GM21619 (cell line): ENCODE data around the gene LPIN3.
A peak's percentile ranks its signal among the peaks of the same experiment; 100 is the strongest.
"Not testable (repeated sequence)": the region's sequence is repeated elsewhere in the genome, so short reads cannot be mapped to it uniquely, and the experiment has no call there.

Experiments used
- ATAC-seq: cut with Tn5 transposase; IDR thresholded peaks from one replicate; pipeline ENCODE4 v1.9.1; 2021; ENCODE audit not compliant: unreplicated experiment

The LPIN3 gene, protein sequence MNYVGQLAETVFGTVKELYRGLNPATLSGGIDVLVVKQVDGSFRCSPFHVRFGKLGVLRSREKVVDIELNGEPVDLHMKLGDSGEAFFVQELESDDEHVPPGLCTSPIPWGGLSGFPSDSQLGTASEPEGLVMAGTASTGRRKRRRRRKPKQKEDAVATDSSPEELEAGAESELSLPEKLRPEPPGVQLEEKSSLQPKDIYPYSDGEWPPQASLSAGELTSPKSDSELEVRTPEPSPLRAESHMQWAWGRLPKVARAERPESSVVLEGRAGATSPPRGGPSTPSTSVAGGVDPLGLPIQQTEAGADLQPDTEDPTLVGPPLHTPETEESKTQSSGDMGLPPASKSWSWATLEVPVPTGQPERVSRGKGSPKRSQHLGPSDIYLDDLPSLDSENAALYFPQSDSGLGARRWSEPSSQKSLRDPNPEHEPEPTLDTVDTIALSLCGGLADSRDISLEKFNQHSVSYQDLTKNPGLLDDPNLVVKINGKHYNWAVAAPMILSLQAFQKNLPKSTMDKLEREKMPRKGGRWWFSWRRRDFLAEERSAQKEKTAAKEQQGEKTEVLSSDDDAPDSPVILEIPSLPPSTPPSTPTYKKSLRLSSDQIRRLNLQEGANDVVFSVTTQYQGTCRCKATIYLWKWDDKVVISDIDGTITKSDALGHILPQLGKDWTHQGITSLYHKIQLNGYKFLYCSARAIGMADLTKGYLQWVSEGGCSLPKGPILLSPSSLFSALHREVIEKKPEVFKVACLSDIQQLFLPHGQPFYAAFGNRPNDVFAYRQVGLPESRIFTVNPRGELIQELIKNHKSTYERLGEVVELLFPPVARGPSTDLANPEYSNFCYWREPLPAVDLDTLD

DNA sequence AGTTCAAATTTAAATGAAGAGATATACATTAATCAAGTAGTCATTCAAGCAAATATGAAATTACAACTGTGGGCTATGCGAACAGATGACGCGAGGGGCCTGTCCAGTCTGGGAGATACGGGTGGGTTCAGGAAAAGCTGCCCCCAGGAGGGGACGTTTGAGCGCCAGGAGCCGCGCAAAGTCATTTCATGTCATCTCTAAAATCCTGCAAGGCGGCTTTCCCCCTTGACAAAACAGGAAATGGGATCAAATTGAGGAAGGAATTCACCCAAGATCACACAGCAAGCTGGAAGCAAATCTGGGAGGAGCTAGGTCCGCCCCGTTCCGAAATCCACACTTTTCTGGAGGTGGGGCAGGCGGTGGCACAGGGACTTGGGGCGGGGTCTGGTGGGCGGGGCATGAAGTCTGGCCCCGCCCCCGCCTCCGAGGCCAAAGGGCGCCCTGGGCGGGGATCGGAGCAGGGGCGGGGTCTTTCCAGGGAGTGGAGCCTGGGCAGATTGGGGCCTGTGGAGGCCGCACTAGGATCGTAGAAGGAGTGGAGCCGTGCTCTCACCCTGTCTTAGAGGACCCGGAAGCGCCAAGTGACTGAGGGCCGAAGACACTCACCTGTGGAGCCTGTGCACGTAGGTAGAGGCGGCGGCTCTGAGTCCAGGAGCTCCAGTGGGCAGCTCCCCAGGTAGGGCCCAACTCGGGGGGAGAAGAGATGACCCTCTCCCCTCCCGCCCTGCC is at the start of gene LPIN3:
LPIN3 (plus strand) TSS at position 495 of the 729 bp plus-strand sequence. CDS start 4,983 bp downstream, outside the sequence.
- peak; percentile 47 for ATAC-seq

DNA sequence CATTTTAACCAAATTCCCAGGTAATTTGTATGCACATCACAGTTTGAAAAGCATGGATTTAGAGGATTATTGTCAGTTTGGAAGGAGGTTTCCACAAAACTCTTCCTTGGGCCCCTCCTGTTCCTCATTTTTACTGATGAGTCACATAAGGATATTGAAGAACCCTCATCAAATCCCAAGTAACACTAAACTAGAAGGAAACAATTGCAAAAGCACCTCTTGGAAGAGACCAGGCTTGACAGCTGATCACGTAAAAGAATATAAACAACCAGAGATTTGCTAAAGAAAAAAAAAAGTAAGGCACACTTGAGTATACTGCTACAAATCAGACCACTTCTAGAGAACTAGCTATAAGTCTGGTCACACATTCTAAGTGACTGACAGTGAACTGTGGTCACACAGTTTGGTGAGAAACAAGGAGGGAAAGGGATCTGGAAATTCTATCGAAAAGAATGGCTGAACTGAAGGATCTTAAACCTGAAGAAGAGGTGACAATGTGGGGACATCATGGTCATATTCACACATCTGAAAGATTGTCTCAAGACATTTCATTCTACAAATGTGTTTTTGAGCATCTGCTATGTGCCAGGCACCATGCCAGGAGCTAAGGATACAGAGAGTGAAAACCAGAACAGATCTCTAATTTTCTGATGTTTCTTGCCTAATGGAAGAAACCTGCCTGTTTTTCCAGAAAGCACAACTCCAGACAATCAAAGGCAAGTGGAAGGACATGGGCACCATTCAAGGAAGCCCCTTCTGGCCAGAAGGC is 47.2 kb upstream of the LPIN3 start:
- ATAC-seq = no peak

DNA sequence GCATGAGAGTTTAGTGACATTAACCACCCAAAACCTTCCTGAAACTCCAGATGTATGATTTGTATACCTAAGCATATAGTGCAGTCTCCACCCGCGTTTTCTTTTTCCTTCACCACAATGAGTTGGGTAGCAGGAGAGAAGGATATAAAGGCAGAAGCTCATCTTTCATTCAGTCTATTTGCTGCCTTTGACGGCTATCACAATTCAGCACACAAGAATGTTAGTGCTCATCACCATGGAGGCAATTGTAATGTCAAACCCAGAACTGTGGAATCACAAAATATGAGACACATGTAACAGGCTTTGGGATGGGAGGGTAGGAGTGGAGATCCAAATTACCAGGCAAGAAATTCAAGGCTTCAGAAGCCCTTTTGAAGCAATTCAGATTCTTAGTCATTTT is 40.7 kb upstream of the LPIN3 start:
- no peak for ATAC-seq

DNA sequence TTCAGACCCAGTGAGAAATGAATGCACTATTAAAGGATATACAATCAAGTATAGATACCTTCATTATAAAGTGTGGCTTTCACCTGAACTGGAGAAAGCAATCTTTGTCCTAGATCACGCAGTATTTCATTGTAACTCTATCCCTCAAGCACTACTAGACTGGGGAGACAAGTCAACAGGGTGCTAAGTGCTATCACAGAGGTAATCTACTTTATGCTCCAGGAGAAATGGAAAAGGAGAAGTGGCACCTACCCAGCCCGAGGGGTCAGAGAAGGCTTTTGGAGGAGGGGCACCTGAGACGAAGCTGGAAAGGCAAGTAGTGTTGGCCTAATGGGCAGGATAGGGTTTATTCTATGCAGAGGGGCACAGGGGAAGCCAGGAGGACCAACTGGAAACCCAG is 40.2 kb upstream of the LPIN3 start:
- ATAC-seq = no peak

DNA sequence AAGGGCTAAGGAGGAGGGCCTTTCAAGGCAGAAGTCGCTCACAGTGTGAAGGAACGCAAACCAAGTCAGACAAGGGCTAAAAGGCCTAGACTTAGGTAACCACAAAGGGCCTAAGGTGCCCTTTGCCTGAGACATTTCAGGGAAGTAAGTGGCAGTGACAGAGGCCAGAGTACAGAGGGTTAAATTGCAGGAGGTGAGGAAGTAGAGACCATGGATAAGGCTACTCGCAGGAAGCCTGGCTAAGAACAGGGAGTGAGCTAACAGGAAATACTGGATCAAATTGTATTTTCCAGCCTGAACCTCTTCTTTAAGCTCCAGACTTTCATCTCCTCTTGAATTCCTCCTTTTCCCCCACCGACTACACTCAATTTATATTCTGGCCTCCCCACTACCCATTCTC is 39.7 kb upstream of the LPIN3 start:
- no peak for ATAC-seq

DNA sequence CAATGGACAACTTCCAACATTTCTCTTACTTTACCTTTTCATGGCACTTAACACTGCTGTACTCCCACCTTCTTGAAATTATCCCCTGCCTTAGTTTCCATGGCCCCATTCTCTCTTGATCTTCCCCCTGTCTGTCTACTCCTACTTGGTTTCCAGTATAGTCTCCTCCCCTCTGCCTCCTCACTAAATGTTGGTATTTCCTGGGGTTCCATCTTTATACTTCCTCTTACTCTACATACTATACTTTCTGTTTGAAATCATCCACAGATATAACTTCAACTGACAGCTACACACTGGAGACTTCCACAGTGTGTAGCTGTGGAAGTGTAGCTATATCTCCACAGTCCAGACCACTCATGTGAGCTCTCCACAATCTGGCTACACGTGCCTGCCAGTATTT is 36.6 kb upstream of the LPIN3 start:
- no peak for ATAC-seq

DNA sequence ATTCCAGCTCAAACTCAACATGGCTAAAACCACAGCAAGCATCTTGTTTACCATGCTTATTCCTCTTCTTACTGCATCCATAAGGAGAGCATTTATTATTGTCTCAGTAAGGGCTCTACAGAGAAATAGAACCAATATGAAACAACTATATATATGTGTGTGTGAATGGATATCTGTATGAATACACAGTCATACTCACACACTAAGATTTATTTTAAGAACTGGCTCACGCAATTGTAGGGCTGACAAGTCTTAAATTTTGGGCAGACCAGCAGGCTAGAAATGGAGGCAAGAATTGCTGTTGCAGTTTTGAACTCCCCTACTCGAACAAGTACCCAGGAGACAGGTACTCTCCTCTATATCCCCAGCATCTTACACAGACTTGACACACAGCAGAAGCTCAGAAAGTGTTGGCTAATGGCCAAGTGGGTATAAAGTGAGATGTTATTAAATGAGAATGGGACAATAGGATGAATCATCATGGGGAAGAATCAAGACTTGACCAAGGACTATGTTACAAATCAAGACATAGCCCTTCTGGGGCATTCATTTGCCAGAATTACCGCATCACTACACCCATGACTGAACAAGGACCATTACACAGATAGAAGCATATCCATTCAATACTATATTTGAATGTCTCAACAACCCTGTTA is 36.1 kb upstream of the LPIN3 start:
- ATAC-seq = no peak

DNA sequence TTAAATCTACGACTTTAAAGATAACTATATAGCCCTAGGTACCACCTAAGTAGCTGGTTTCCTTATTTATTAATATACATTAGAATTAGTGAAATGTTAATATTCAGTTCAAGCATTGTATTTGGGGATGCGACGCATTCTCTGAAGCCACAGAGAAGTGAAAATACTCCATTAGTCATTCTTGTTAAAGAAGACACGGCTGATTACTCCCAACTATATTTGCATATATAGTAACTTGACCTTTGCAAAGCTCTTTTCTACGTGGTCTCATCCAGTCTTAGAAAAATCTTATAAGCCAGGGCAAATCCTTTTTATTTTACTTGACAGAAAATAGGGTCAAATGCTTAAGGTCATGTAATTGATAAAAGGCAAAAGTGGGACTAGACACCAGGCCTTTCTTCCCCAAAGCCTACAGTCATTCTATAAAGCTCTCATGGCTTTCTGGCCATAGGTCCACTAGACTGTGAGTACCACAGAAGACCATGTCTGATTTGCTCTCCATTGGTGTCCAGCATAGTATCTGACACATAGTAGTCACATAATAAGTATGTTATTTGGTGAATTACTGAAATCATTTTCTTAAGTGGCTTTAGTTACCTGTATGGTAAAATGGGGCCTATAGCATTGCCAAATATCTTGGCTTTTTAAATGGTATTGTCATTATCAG is 34.4 kb upstream of the LPIN3 start:
- peak; percentile 97 for ATAC-seq

DNA sequence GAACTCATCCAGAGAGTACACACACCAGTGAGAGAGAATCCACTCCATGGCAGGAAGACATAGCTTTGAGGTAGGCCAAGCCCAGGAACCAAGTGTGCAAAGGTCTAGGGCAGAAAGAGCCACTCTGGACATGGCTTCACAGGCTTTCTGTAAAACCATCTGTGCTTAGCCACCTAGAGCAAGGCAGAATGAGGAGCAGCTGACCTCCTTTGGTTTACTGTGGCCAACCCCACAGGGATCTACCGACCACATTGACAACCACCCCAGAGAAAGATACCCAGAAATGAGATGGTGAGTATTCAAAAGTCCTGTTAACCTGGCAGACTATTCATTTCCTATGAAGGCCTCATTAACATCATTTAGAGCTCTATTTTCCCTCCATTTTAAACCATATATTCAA is 33.6 kb upstream of the LPIN3 start:
- ATAC-seq = no peak

DNA sequence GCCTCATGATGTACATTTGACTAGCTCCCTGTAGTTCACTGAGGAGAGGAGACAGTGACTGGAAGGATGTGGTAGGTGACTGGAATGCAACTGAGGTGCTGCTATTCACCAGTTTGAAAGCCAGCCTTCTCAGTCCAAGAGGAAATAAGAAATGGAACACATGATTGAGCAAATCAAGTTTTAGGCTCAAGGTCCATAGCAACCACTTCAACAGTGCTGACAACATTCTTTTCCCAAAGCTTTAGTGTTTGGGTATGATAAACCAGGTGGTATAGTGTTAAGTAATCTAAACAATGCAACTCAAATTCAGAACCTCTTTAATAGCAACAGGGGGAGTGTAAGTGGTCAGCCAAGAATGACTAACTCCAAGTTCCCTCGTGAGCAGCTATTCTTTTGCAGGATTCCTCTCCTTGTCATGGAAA is 32.3 kb upstream of the LPIN3 start:
- ATAC-seq = no peak

DNA sequence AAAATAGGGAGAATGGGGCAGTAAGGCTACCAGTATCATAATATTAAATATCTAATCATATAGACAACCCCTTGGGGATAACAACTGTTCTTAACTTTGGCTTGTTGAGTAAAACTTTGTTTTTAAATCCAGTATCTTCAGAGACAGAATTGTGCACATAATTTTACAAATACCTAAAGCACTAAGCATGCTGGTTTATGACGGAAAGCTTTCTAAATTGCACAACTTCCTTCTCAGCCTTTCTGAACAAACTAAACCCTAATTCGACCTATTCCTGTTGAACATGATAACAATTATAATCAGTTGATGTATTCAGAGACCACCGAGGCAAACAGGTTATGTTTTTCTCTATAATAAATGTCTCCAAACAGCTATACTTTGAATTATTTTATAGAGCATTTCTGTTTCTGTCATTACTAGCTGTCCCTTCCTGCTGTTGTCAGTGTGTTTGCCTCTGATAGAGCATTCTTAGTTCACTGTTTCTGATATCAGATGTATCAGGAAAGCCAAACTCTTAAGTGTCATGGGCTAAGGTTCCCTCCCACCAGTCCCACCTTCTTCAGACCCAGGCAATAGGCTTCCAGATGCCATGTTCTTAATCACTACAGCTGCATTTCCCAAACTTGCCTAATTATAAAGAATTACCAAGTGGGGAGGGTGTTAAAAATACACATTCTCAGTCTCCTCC is 31.8 kb upstream of the LPIN3 start:
- ATAC-seq = no peak

DNA sequence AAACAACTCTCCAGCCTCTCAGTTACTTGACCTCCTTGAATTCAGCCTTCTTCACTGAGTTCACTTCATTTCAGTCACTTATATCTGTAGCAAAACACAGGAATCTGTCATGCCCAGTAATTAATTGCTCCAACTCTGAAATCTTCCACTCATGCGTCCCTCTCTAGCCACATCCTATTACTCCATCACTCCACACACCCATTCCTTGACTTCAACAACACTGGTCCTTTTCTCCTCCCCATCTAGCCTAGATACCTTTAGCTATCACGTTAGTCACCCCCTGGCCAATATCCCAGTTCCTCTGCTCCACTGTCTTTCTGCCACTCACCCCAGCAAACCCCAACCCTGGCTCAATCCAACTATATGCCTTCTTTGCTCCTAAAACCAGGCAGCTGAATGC is 30.8 kb upstream of the LPIN3 start:
- no peak for ATAC-seq

DNA sequence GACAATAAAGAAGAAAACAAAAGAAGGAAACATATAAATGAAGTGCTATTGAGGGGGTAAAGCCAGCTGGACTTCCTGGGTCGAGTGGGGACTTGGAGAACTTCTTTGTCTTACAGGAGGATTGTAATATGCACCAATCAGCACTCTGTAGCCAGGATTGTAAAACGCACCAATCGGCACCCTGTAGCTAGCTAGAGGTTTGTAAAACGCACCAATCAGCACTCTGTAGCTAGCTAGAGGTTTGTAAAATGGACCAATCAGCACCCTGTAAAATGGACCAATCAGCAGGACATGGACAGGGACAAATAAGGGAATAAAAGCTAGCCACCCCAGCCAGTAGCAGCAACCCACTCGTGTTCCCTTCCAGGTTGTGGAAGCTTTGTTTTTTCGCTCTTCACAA is 28.6 kb upstream of the LPIN3 start:
- not testable (repeated sequence) for ATAC-seq

DNA sequence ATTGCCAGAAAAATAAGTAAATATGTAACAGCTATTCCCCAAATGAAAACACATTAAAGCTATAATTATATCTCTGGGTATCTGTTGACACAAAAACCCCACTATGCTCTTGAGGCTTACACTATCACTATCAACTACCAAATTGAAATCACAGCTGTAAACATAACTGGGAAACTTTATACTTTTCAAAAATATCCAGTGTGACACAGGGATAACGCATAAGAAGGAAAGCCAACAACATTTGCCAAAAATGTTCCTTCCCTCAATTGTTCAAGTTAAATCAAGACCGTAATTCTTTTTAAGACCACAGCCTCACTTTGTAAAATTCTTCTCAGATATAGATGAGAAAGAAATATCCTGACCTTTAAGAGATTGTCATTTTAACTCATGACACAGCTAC is 26.2 kb upstream of the LPIN3 start:
- ATAC-seq = no peak

DNA sequence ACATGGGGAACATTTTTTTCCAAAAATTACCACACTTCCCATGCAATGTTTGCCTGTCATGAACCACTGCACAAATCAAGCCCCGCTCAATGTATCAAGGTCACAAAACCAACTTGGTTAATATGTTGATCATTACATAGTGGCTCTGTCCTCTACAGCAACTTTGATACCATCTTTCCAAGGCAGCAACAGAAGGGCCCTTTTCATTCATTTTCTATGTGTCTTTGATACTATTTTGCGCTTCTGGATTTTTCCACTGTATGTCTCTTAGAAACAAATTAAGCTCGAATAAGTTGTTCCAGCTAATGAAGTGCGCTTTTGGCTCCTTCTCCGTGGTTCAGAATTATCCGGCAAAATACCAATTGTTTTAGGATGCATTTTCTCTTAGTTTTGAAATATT is 24.6 kb upstream of the LPIN3 start:
- no peak for ATAC-seq

DNA sequence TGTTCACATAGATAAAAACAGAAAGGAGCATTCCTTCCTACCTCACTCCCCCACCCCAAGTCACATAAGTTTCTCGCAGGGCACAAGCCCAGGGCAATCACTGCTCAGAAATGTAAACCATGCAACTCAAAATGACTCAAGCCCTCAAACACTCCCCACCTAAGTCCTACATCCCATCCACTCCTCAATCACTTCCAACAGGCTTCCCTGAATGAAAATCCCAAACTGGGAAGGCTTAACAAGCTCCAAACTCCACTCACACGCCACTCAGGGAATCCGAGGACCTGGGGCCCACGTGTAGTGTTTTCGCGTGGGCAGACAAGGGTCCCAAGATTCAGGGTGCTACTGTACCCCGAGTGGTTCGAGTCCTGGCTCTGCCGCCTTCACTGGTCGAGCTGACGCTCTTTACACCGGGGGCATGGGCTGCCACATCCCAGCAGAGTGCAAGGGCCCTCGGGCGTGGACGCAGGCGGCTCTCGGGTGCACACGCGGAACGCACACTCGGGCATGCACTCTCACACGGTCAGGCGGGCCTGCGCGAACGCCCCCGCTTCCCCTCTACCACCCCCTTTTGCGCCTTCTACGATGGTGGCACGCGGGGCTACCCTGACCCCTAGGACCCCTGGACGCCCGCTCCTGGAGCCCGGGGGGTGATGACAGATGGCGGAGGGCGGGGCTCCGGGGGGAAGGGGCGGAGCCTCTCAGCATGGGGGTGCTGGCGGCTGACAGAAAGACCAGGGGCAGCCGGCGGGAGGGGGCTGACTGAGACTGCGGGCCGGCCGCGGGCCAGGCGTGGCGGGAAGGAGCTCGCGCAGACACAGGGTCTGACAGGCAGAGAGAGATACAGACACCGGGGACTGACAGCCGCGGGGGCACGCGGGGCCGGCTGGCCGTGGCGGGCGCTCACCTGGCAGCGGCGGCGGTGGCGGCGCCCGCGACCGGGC is 23.7 kb upstream of the LPIN3 start:
- peak; percentile 47 for ATAC-seq

DNA sequence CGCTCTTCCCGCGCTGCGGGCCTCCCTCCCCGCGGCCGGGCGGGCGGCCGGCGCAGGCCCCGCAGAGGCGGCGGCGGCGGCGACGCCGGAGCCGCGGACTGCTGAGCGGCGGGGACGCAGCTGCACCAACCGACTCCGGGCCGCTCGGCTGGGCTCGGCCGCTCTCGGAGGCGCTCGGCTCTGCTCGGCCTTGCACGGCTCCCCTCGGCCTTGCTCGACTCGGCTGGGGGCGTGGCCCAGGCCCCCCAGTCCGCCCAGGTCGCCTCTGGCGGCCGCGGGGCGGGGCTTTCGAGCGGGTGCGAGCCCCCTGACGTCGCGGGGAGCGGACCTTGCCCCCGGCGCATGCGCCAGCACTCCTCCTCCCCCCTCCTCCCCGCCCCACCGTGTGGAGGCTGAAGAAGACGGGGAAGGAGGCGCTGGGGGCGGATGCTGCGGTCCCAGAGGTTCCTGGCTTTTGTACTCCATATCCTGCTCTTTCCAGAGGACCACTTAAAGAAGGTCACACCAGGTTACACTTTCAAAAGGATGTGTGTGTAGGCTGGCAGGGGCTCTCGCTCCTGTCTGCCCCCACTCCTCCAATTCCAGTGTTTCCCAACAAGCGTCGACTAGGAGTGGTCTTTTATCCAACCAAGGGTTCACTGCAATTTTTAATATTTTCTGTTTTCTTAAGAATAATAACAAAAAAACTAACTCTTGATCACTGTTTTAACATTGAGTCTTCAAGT is 22.9 kb upstream of the LPIN3 start, which contains the start of gene ZHX3:
ZHX3 (minus strand) TSS at position 186 of the 725 bp plus-strand sequence. CDS start 112,815 bp downstream, outside the sequence.
- peak; percentile 97 for ATAC-seq
